ENCODE results near the gene SLC38A6. TPM values are rescaled to one million over a fixed set of nuclear protein-coding genes. Genes with fewer than 3 reads are reported as not detected.

SLC38A6 gene
- total and polyA plus RNA-seq, 10 of the 15 experiments (the other 5 are each of a cell fraction or from before 2014, with no cell fraction given), result 2.0 to 7.0 (median 3.7) TPM

GRCh38 chr14:61098721-61099120 is 117.7 kb downstream of the SLC38A6 start:
- ChIA-PET RAD21 (ENCODE audit: unreplicated experiment) (no interaction called here), SMC1A (ENCODE audit: uncharacterized antibody, unreplicated experiment) (interaction anchor here (0.6 to 0.8 kb wide), 2 partner anchors 23 to 269 kb away, joined by 3 read pairs; no protein-coding TSS in a partner anchor), POLR2A (interaction anchor here (0.6 kb wide), 2 partner anchors 116 to 223 kb away, joined by 3 to 4 read pairs; partner anchors contain the start of gene PRKCH), CTCF (interaction anchor here (0.6 kb wide), 2 partner anchors 64 to 123 kb away, joined by 3 read pairs; no protein-coding TSS in a partner anchor)
- intact Hi-C loops (cut with micrococcal nuclease; ENCODE audit: unreplicated experiment), result no loop called here
- BruUV-seq (replicated peaks), result no TSS peak
- no peaks in the 10 kb centered on the region for H3K36me3 ChIP-seq (ENCODE audit: control insufficient read depth in 2 of 2, insufficient read depth in 2 of 2, low read length in 1 of 2)
- H2AFZ ChIP-seq (ENCODE audit: control insufficient read depth, low read depth, low read length), result no peak overlapping the region
- in situ Hi-C loops (cut with MboI), result no loop called here
- H4K20me1 ChIP-seq (ENCODE audit: control insufficient read depth, insufficient read depth), result no peaks in the 10 kb centered on the region
- FAIRE-seq (no peak), DNase-seq (ENCODE audit: low read depth, low spot score) (no peak), ATAC-seq (no peak)
- H3K79me2 ChIP-seq (ENCODE audit: control insufficient read depth, insufficient read depth, low read length), result no peaks in the 10 kb centered on the region
- no peak overlapping the region for H3K4me3 ChIP-seq
- H3K9me3 ChIP-seq (replicated peaks; ENCODE audit: control insufficient read depth, insufficient read depth, low read length), result no peaks in the 10 kb centered on the region; the same call in 2 of the 3 replicates
- H3K4me1 ChIP-seq (ENCODE audit: control insufficient read depth, insufficient read depth, low read length), result peaks cover 26% of the 10 kb centered on the region
- H3K27me3 ChIP-seq (replicated peaks in 1 of 2; ENCODE audit: control insufficient read depth in 2 of 2, insufficient read depth in 2 of 2, low read length in 1 of 2), result no peaks in the 10 kb centered on the region
- H3K4me2 ChIP-seq (ENCODE audit: control insufficient read depth, insufficient read depth), result no peak overlapping the region
- H3K27ac ChIP-seq (ENCODE audit: control insufficient read depth, insufficient read depth), result no peak overlapping the region
- TF ChIP-seq TBL1XR1 (IDR thresholded peaks at IDR 0.05; ENCODE audit: low read depth, low read length) (no peak), CREB1 (IDR thresholded peaks at IDR 0.05; ENCODE audit: low read depth) (no peak), RUNX3 (IDR thresholded peaks at IDR 0.05; ENCODE audit: low read length) (no peak), ZNF24 (IDR thresholded peaks at IDR 0.05) (no peak), POLR2AphosphoS2 (IDR thresholded peaks at IDR 0.05; ENCODE audit: low read depth, low read length) (no peak), RAD51 (IDR thresholded peaks at IDR 0.05) (no peak), FOS (IDR thresholded peaks at IDR 0.05; ENCODE audit: borderline replicate concordance, extremely low read depth, insufficient read length) (no peak), CREM (IDR thresholded peaks at IDR 0.05; ENCODE audit: low read depth) (no peak), WRNIP1 (IDR thresholded peaks at IDR 0.05; ENCODE audit: borderline replicate concordance, low read depth, low read length) (no peak)
- TF ChIP-seq, protein P1, sequence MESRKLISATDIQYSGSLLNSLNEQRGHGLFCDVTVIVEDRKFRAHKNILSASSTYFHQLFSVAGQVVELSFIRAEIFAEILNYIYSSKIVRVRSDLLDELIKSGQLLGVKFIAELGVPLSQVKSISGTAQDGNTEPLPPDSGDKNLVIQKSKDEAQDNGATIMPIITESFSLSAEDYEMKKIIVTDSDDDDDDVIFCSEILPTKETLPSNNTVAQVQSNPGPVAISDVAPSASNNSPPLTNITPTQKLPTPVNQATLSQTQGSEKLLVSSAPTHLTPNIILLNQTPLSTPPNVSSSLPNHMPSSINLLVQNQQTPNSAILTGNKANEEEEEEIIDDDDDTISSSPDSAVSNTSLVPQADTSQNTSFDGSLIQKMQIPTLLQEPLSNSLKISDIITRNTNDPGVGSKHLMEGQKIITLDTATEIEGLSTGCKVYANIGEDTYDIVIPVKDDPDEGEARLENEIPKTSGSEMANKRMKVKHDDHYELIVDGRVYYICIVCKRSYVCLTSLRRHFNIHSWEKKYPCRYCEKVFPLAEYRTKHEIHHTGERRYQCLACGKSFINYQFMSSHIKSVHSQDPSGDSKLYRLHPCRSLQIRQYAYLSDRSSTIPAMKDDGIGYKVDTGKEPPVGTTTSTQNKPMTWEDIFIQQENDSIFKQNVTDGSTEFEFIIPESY (IDR thresholded peaks at IDR 0.05), result no peak
- no peak overlapping the region for H3K9ac ChIP-seq (ENCODE audit: control insufficient read depth, insufficient read depth, low read length)
